ENCODE results near the gene EFCAB14.

- TF ChIP-seq EZH2 (IDR thresholded peaks at IDR 0.05; ENCODE audit: borderline replicate concordance, low read depth, low read length, severe bottlenecking) (no peak), CTCF (IDR thresholded peaks at IDR 0.05; ENCODE audit: borderline replicate concordance, extremely low read depth, low read length, poor library complexity, severe bottlenecking) (no peak)
Measured at GRCh38 chr1:46654012-46654411, 64.9 kb downstream of the EFCAB14 start.
